ENCODE measurements around the gene ANKRD23. TPM values are rescaled to one million over a fixed set of nuclear protein-coding genes. Genes with fewer than 3 reads are reported as not detected.

Gene ANKRD23
- total RNA-seq, 3 donors from 2014 or later, result 3.2 to 5.1 (median 4.9) TPM

- no peaks in the 10 kb centered on the region for H3K36me3 ChIP-seq (ENCODE audit: low read depth)
- peak in 1 of 3 donors; percentile 45 for DNase-seq
- H3K9me3 ChIP-seq, result no peaks in the 10 kb centered on the region
- peaks cover 20% of the 10 kb centered on the region for H3K4me1 ChIP-seq (ENCODE audit: low read depth)
- ATAC-seq, result no peak
- intact Hi-C loops (cut with DNase I, micrococcal nuclease), result no loop called here
- no peak for TF ChIP-seq CTCF (IDR thresholded peaks at IDR 0.05)
- no peak overlapping the region for H3K4me3 ChIP-seq
These were observed 30.2 kb downstream of the ANKRD23 start for GRCh38 chr2:96813656-96814055.

- peaks cover 4% of the 10 kb centered on the region for H3K4me1 ChIP-seq (ENCODE audit: low read depth)
- no peak for TF ChIP-seq CTCF (IDR thresholded peaks at IDR 0.05)
- no peak for DNase-seq
- H3K4me3 ChIP-seq, result no peak overlapping the region
- no peak for ATAC-seq
- intact Hi-C loops (cut with DNase I, micrococcal nuclease), result no loop called here
- H3K36me3 ChIP-seq (ENCODE audit: low read depth), result no peaks in the 10 kb centered on the region
- H3K9me3 ChIP-seq, result no peaks in the 10 kb centered on the region
These were observed 31.9 kb downstream of the ANKRD23 start for GRCh38 chr2:96811917-96812316.

GRCh38 chr2:96810783-96811192 lies 33.0 kb downstream of the ANKRD23 start:
- DNase-seq (no peak), ATAC-seq (no peak)
- H3K36me3 ChIP-seq (ENCODE audit: low read depth), result no peaks in the 10 kb centered on the region
- no peak overlapping the region for H3K4me3 ChIP-seq
- no peaks in the 10 kb centered on the region for H3K9me3 ChIP-seq
- peaks cover 4% of the 10 kb centered on the region for H3K4me1 ChIP-seq (ENCODE audit: low read depth)
- no peak for TF ChIP-seq CTCF (IDR thresholded peaks at IDR 0.05)
- intact Hi-C loops (cut with DNase I, micrococcal nuclease), result no loop called here

GRCh38 chr2:96809951-96810782 lies 33.7 kb downstream of the ANKRD23 start:
- no peaks in the 10 kb centered on the region for H3K9me3 ChIP-seq
- H3K4me3 ChIP-seq, result no peak overlapping the region
- H3K36me3 ChIP-seq (ENCODE audit: low read depth), result no peaks in the 10 kb centered on the region
- DNase-seq (no peak), ATAC-seq (no peak)
- H3K4me1 ChIP-seq (ENCODE audit: low read depth), result peaks cover 2% of the 10 kb centered on the region
- TF ChIP-seq CTCF (IDR thresholded peaks at IDR 0.05), result no peak
- intact Hi-C loops (cut with DNase I, micrococcal nuclease), result no loop called here

GRCh38 chr2:96809216-96809882 lies 34.5 kb downstream of the ANKRD23 start:
- ATAC-seq (no peak), DNase-seq (no peak)
- TF ChIP-seq CTCF (IDR thresholded peaks at IDR 0.05), result no peak
- Histone ChIP-seq H3K4me3 (no peak overlapping the region), H3K9me3 (no peaks in the 10 kb centered on the region), H3K36me3 (ENCODE audit: low read depth) (no peaks in the 10 kb centered on the region), H3K4me1 (ENCODE audit: low read depth) (no peaks in the 10 kb centered on the region)
- intact Hi-C loops (cut with DNase I, micrococcal nuclease), result no loop called here
